Heart left ventricle (tissue), 13 donors: ENCODE measurements around the gene CDH2.

Experiments
- CTCF ChIP-seq, 12 donors: fragments of 200-600 bp; sonication (generic) in 4 of 12; IDR thresholded peaks; one replicate each; pipeline versions ENCODE4 v1.5.0 to v1.8.0; 2018 to 2022; ENCODE audit warnings: antibody characterized with exemption in 12 of 12, mild to moderate bottlenecking in 5 of 12
- POLR2A ChIP-seq, 2 donors: fragments of 450-650 bp; IDR thresholded peaks; one replicate each; pipeline ENCODE4 v1.6.1; 2017; ENCODE audit warnings: antibody characterized with exemption in 2 of 2, mild to moderate bottlenecking in 2 of 2, moderate library complexity in 2 of 2
- donor health status: ischemic (EF 13 %, LVEDD 7.1; RV severe dilation, severe dysfunction).
- donor health status: DM: no; HTN: yes; CAD: no.
- donor health status: DM: no; HTN: no; CAD: no.
- donor health status: ischemic (EF 25% LVEDD 6.9; RV normal size, moderate dysfunction).
- donor health status: ischemic (EF 25% LVEDD 5.7; RV mildly dilated, moderate dysfunction).
- donor health status: ischemic (EF 35%, LVEDD 5.7; RV mildly dilated, moderate dysfunction).
- donor health status: nonischemic (EF 11% LVEDD 7.7; RV severe dilation, severe dysfunction).
- donor health status: DM: yes; HTN: yes; CAD: no.
- donor health status: PGD.
- donor health status: ischemic (EF 29% LVEDD 5.4; RV normal size, mild dysfunction).
- donor health status: nonischemic (EF 23%, LVEDD 6.1; RV moderate dilation, normal function).

- no peak for TF ChIP-seq POLR2A (IDR thresholded peaks at IDR 0.05)
- no peak for TF ChIP-seq CTCF (IDR thresholded peaks at IDR 0.05)
Observed at GRCh38 chr18:28178720-28179119, 1.8 kb upstream of the CDH2 start.
